NOMO-1 (cell line): ENCODE data around the gene SIAE.

Experiments
- DNase-seq, 2 experiments: peaks; one replicate each; lab custom pipeline; 2025; ENCODE audit not compliant: unreplicated experiment in 2 of 2; lab: John Stamatoyannopoulos, UW

Gene SIAE

DNA sequence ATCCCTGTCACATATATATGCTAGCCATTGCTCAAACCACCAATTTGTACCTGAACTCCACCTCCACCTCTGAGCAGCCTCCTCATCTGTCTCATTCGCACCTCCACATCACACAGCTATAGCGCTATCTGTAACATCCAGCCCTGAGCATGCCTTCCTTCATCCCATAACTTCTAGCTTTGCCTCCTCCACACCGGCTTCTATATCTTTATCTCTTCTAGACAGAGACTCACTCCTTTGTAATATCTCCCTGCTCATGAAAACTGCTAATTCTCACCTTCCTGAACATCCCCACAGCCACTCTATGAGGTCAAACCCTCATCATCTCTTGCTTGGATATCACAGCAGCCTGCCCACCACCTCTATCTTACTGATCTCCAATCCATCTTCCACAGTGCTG, 5.9 kb downstream of the SIAE start:
- no peak for DNase-seq

DNA sequence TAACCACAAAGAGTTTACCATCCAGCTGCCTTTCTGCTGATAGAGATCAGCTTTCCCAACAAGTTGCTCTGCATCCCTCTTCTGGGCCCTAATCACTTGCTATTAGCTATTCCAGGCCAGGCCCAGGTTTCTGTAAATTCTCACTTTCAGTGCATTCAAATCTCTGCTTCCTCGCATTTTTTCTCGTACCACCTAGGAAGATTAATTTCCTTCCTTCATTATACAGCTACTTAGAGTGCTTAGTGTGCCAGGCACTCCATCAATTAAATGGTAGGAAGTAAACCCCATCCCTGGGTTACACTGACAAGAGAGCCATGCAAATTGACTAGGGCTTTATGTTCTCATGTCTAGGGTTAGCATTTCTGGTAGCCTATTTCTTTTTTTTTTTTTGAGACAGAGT, 9.7 kb downstream of the SIAE start:
- no peak for DNase-seq

DNA sequence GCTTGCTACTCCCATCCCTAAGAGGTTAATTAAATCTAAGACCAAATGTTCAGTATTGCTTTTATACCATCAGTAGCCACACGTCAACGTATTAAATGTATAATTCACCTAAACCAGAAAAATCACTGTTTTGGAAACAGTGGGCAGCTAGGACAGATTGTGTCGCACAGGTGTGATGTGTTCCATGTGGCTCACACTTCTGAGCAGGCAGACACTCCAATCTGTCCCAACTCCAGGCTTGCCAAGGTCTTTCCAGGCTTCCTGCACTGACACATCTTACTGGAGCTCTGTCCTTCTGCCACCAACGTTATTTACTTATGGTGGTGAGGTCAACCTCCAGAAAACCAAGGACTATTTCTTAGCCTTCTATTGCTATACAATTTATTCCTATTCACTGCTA, 11.4 kb downstream of the SIAE start:
- DNase-seq, result no peak

DNA sequence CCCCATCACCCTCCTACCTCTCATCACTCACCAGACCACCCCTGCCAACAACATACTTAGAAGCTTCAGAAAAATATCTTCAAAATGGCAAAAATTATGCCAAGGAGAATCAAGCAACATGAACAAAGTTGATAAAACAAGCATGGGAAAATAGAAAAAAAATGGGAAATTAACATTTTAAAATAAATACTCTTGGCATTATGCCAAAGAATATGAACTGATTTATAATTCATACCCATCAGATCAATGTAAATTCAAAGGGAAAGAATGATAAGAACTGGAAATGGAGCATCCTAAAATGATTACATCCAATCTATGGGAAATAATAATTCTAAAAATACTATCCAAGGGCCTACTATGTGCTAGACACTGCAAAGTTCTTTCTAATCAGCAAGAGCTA, 12.0 kb downstream of the SIAE start:
- no peak for DNase-seq

DNA sequence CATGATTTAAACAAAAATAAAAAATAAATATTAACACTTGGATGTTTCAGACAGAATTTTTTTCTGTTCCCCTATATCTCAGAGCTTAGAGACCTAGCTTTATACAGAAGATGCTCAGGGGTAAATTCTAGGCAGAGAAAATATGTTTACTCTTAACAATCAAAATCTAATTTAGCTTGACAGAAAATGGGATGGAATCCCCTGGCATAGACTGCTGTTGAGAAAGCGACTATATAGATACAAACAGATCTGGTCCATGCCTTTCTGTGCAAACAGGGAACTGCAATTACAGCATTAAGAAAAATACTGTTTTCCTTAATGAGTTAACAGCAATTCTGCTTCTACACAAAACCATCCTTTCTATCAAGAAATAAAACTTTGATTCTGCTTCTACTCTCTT, 14.6 kb downstream of the SIAE start:
- no peak for DNase-seq

DNA sequence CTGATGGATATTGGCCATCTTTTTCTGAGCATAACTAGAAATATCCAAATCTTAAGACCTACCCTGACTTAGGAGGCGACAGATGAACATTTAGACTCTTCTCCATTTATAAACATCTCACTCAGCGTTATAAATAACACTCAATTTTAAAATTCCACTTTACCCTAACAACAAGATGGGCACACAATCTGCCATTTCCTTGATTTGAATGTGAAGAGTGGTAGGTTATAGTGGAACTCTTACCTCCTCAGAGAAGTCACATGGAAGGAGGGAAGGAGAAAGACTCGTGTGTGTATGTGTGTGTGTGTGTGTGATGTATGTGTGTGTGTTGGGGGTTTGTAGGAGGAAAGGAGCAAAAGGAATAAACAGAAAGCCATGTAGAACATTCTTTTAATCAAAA, 15.0 kb downstream of the SIAE start:
- no peak for DNase-seq

DNA sequence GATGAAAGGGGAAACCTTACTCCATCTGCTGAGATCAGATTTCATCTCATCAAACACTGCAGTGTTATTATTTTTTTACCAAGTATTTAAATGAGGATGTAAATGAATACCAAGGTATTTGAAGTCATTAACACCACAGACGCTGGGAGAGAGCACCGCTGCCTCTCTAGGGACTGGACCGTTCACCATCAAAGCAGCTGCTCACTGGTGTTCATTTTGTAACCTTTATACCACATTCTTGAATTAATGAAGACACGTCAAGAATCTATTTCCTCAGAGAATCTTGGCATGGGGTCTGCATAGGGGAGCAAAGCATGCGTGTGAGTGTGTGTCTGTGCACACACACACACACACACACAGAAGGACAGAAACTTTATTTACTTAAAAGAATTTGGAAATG, 15.6 kb downstream of the SIAE start:
- DNase-seq, result no peak

DNA sequence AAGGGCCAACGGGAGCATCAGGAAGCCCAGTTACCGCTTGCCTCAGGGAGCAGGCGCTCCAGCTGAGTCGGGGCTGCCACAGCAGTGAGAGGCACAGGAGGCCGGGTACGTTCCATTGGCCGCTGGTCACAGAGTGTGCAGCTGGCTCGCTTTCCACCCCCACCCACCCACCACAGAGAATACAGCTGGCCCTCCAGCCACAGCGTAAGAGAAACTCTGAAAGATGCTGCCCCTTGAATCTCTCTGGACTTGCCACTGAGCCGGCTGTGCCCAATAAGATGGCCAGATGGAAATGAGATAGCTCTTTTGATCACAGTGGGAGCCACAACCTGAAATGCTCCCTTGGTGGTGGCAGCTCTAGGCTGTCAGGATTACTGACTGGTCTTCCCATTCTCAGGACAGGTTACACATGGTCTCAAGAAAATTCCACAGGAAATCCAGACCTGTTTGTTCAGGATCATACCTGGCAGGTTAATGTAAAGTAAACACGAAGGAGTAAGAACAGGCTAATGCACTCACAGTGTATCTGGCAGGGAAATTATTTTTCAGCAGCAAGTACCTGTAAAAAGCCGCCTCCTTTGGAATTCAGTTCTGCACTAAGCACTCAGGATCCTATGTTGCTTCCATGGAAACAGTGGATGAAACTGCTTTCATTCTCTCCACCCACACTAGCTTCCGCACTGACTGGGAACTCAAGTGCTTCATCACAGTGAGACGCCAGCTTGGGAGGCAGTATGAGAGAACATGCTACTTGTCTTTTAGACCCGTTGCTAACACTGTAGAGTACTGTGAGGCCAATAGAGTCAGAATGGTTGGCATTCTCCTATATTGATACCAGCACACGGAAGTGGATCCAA, 16.5 kb downstream of the SIAE start:
- DNase-seq, result no peak

DNA sequence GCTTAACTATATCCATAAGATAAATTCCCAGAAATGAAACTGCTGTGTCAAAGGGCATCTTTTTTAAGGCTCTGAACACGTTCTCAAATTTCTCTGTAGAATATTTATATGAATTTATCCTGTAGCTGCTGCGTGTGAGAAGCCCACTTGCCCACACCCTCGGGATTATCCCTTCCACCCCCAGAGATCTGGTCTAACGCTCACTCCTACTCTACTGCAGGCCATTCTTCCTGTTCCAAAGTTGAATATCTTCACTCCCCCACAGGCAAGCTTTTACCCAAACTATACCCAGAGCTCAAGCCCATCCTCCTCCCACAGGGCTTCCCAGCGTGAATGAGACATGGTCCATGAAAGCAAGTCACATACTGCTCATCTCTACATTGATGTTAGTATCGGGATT, 24.9 kb downstream of the SIAE start:
- DNase-seq, result no peak

DNA sequence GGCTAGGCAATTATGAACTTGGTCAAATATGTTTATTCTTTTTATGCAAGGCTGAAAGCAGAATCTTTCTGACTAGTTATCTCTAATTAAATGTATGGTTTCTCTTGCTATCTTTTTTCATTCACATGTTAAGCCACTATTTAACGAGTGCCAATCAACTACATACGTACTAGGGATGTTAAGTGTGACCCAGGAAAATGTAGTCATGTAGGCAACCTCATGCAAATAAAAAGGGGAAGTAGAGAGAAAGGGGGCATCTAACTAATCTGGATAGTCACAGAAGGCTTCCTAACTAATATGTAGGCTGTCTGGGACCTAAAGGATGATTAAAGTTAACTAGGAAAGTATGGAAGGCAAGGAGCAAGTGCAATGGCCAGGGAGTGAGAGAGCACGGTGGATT, 27.4 kb downstream of the SIAE start:
- peak in 1 of 2 experiments; percentile 6 for DNase-seq

DNA sequence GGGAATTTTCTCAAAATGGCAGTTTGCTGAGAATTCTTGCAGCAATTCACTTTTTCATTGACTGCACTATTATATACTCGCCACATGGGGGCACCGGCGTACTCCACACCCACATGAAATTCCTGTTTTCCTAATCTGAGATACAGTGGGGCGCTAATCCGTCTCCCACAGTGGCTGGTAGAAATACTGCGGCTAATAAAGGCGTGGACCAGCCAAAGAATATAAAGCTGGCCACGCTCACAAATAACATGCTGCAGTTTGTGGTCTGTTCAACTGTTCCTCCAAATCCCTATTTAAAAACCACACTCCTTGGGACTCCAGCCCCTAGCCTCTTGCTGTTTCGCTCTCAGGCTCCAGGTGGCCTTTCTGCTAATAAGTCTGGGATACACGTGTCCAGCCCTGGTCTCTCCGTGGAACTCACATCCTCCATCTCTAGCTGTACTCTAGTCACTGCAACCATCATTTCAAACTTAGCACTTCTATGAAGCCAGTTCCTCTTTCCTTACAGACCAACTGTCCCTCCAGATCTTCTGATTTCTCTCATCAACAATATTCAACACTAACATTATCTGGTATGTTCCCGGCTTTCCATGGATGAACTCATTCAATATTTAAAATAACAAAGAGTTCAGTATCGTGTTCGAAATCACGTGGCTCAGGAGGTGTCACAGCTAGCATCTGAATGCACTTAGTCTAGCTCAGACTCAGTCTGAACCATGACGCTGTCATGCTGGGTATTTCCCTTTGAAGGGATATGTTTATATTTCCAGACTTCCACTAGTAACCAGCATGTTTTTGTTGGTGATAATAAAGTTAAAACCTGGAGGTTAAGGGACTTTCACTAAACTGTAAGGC, 28.9 kb downstream of the SIAE start:
- peak; percentile 19 to 67 for DNase-seq

DNA sequence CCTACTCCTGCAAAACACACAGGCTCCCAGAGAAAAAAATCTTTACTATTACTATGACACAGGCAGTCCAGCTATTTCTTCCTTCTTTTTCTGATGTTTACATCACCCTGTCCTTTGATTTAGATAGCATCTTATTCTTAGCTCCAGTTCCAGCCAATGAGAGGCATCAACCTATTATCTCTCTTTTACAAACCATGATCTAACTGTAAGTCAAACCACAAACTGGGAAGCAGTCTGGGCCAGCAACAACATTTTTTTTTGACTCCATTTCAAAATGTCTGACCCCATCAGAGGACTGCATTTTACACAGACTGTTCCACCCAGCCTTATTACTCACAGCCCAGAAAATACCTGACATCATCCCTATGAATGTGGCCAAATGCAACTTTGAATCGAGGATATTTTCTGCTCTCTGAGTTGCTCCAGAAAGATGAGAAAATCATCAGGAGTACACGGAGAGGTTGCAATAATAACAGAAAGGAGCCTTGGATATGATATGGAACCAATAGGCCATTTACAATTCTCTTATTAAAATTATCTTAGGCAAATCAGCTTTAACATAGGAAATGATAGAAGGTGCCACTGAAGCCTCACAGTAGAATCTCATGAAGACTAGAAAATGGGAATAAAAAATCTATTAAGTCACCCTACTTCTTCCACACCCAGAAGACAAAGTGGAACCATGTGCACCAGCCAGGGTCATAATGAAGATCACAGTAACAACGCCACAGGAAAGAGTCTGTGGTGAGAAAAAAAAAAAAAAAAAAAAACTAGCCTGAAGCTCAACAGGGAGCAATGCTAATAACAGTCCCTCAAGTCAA, 29.7 kb downstream of the SIAE start:
- DNase-seq, result no peak

DNA sequence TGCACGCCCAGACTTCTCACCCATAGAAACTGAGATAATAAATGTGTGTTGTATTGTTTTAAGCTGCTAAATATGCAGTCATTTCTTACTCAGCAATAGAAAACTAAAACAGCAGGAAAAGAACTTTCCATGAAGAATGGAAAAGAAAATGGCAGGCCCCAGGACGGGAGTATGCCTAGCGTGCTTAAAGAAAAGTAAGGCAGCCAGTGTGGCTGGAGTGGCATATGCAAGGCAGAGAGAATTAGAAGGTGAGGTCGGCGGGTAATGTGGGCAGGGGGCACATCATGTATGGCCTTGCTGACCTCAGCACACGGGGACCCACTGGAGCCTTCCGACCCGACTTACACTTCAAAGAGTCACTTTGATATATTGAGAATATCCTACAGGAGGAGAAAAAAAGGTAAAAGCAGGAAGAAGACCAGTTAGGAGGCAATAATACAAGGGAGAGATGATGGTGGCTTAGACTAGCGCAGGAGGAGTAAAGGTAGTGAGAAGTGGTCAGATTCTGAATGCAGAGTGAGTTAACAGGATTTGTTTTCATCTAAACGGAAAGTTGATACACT, 30.4 kb downstream of the SIAE start:
- no peak for DNase-seq

DNA sequence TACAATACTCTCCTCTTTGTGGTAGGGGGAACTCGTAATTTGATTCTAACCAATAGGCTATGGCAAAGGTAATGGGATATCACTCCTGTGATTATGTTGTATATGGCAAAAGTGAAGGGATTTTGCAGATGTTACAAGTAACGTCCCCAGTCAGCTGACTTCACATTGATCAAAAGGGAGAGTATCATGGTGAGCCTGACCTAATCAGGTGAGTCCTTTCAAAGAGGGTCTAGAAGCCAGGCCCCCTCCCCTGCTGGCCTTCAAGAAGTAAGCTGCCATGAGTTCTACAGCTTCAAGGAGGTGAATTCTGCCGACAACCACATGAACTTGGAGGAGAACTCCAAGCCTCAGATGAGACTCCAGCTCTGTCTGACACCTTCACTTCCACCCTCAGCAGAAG, 30.9 kb downstream of the SIAE start:
- no peak for DNase-seq

DNA sequence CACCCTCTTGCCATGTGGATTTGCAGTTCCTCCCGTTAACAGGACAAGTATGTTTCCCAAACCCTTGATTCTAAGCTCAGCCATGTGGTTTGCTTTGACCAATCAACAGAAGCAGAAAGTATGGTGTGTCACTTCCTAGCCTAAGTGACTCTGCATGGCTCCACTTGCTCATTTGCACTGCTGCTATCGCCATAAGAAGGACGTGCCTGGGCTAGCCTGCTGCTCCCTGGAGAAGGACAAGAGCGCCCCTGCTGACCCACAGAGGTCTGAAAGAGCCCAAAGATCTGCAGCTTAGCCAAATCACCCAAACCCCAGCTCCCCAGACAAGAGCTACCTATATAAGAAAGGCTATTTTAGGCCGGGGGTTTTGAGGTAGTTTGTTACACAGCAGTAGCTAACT, 32.9 kb downstream of the SIAE start:
- no peak for DNase-seq

DNA sequence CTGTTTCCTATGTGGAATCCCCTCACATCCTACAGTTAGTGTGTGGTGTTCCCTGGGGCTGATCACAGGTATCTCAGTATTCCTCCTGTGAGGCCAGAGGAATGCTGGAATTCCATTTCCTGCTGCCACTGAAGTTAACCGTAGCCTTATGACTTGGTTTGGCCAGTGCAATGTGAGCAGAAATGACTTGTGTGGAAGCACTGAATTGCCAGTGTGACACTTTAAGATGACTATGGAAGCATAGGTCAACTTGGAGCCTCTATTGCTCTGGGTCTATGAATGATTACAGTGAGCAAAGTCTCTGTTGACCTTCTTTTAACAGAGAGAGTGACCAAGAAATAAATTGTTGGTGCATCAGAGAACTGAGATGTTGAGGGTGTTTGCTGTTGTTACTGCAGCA, 34.4 kb downstream of the SIAE start:
- no peak for DNase-seq

DNA sequence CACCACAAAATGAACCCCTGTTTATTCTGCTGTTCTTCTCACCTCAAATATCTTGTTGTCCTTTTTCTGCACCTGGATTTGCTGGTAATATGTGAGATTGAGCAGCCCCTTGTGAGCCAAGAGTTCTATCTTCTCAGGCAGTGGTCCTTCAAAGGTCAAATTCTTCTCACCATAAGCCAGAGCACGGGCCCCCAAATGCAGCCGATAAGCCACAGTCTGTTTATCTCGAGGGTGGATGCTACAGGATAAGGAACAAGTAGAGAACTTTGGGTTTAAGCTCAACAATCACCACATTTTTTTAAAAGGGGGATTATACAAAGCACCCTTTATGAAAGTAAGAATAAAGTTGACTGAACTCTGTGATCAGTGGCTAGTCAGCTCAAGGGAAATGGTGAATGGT, 35.0 kb downstream of the SIAE start:
- DNase-seq, result no peak

DNA sequence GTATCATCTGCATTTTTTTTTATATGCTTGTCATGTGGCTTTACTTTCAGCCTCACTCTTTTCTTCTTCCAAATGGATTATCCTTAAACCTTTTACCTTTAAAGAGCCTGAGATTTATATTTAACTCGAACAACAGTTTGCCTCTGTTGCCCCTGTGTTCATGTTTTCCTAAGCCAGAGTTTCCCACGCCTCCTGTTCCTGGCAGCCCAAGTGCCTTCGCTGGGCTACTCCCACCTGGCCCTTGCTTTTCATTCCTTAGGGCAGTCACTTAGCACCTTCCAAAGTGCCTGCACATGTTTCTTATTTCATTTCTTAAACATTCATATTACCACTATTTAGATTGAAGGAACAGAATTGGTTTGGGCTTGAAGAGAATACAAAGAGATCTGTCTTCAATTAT, 37.6 kb downstream of the SIAE start:
- DNase-seq, result no peak

DNA sequence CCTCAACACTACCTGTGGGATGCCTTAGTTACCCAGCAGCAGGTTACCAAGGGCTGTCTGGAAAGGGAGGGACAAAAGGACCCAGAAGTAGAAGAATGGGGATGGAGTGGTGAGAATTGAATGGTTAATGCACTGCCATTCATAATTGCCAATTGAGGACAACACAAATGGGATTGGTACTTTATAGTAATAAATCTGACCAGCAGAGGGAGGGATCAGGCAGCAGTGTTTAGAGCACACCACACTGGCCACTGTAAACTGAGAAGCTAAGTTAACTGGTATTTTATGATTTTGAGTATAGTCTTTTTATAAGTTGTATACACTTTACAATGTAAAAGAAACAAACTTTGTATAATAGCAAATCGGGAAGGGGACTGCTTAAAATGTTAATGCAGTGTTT, 40.2 kb downstream of the SIAE start:
- no peak for DNase-seq

DNA sequence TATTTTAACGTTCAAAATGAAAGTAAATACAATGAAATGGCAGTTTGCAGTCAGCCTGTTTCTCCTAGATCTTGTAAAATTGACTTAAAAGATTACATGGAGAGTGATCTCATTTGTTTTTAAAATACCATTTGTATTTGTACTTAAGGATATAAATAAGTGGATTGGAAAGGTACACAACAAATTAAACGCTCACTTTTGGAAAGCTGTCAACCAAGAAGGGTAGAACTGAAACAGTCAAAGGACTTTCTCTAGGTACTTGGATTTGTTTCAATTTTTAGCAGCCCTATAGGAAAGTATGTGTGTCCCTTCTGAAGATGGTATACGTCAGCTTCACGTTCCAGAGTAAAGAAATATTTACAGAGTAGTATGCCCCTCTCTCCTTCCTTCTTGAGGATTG, 43.6 kb downstream of the SIAE start:
- no peak for DNase-seq

DNA sequence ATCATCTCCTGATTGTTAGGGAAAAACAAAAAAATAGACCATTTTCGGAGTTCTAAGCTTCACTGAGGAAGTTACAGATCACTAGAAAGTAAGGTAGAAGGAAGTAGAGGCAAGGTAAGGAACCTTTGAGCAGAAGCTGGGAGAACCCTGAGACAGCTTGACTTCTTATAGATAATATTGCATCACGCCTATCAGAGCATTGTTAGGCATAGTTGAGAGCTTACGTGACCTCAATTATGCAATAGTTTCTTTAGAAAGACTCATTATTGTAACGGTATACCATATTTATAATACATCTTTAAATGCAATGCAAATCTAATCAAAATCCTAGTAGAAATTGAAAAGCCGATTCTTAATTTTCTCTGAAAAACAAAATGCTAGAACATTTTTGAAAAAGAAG, 46.0 kb downstream of the SIAE start:
- DNase-seq, result peak; percentile 7 to 62
